Cardiac septum (tissue), 1 donor: ENCODE results near the gene PRRG2. TPM values are rescaled to one million over a fixed set of nuclear protein-coding genes. Genes with fewer than 3 reads are reported as not detected.

ENCODE experiments used
- DNase-seq: peaks from one replicate; pipeline ENCODE4 v3.0.0-alpha.2; 2020; ENCODE audit warnings: low spot score
- intact Hi-C: fragments of 100-400 bp; cut with DNase I; formaldehyde crosslinking; loops from one replicate; pipeline ENCODE4 v1.14.0; 2022
- total RNA-seq: library from RNA; stranded (reverse); fragmentation: NEBNext Ultra II Directional; extraction: Animal tissue kit (Norgen Biotek cat#: 25700); gene quantifications from one replicate; pipeline ENCODE4 v1.2.1, GENCODE V29; 2021
- donor health status: DM: no; HTN: no; CAD: no.

PRRG2 gene
- total RNA-seq, 1 donor from 2014 or later = 0.40 TPM

DNA sequence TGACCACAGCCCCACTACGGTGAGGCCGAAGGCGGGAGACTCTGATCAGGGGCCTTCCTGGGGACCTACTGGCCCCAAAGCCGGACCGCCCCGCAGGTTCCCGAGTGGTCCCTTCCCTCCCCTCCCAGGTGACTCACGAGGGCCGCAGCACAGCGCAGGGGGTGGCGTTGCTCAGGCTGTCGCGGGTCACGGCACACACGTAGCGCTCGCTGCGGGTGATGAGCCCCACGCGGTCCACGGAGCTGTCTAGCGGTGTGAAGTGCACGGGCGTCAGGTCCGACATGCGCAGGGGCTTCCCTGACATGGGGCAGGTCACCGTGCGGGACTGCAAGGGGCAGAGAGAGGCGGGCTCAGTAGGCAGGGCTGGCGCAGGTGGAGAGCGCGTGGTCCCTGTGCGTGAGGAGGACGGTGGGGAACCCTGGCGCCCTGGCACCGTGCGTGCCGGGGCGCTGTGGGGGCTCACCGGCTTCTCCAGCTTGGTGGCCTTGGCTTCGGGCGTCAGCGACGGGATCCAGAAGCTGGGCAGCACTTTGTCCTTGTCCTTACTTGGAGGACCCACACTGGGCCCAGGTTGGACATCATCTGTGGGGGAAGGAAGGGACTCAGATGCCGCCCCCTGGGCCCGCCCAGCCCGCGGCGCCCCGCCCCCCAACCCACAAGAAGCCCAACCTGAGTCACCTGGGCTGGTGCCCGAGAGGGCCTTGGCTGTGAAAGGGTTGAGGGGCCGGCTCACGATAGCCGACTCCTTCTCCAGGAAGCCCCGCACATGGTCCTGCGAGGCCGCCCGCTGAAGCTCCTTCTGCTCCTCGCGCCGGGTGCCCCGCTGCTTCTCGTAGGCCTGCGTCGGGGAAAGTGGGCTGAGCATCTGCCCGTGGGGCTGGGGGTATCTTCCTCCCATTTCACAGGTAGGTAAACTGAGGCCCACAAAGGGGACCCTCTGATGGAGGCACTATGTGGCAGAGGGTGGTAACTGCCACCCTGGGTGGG, 24.4 kb upstream of the PRRG2 start:
- intact Hi-C loops = no loop called here
- no peak for DNase-seq

DNA sequence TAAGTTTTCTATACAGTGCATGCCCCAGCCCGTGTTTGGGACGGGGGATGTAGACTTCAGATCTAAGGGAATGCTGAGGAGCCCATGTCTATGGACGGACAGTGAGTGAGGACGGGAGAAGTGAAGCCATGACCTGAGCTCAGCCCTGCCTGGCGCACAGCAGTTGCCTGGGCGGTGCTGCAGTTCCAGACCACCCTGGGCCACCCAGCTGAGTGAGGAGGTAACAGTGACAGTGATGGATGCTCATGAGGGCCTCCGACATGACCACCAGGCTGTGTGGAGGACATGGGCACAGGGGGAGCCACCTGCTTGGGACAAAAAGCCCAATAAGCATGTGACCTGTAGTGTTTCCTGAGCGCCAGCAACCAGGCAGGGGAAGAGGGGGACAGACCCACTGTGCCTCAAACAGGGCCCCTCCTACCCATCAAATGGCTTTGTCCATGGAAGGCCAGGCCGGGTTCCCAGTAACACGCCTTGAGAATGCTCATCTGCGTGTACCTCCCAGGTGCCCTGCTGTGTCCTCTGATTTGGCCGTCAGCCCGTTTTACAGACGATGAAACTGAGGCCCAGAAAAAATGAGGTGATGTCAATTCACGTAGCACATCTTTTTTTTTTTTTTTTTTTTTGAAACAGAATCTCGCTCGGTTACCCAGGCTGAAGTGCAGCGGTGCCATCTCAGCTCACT, 23.3 kb upstream of the PRRG2 start:
- no peak for DNase-seq
- intact Hi-C loops = no loop called here

DNA sequence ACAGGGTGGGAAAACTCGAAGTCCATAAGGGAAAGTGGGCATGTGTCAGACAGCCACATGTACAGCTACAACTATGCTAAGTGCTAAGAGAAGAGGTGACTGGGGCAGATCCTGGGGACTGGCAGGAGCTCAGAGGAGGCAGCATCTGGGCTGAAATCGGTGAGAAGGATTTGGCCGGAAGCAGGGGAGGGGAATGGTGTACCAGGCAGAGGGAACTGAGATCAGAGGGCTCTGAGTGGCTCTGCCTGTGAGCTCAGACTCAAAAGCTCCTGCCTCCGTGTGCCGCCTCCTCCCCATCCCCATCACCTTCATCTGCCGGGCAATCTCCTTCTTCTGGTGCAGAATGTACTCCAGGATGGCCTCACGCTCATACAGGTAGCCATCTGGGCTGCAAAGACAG, 22.5 kb upstream of the PRRG2 start:
- no peak for DNase-seq
- intact Hi-C loops = no loop called here

DNA sequence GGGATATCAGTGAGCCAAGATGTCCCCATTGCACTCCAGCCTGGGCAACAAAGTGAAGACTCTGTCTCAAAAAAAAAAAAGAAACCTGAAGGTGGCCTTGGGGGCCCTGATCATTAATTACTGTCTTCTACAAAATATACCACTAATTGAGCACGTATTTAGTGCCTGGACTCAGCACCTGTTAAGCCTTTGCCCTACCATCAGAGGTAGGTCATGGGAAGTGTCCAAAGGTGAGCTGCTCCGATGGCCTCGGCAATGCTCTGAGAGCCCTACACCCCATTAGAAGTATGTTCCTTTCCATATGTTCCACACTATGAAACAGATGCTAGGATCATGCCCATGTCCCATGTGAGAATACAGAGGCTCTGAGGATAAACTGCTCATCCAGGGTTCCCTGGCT, 21.7 kb upstream of the PRRG2 start:
- intact Hi-C loops = no loop called here
- no peak for DNase-seq

DNA sequence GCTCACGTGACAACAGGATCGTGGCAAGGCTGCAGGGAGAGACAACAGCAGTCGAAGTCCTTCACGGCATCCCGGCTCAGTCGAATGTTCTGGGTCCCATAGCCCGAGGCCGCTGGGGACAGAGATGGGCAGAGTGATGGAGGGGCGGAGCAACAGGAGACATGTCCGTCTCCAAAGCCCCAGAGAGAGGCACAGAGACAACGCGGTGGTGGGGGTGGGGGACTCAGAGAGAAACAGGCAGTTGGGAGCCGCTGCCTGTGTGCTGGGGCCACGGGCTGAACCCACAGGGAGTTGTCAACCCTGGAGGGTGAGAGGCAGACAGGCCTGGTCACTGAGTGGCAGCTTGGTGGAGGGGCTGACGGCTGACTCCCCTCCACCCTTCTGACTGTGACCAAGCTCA, 21.2 kb upstream of the PRRG2 start:
- DNase-seq = no peak
- intact Hi-C loops = no loop called here

DNA sequence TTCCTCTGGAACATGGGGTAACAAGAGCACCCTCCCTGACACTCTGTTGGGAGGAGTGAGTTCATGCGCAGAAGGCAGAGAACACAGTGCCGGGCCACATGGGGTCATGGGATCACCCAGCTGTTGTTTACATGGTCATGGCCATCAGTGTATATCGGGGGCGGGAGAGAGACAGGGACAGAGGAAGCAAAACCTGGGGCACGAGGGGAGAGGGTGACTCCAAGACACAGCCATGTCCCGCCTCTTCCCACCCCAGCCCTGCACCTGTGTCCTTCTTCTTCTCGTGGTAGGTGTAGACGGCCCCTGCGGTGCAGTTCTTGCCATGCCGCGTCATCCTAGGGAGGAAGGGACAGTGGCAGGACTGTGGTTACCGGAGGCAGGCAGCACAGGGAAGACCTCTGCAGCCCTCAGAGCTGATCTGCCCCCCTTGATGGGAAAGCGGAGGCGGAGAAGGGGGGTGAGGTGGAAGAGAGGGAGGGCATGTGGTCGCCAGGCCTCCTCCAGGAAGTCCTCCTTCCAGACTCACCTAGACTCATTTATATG, 20.7 kb upstream of the PRRG2 start:
- no peak for DNase-seq
- intact Hi-C loops = no loop called here

DNA sequence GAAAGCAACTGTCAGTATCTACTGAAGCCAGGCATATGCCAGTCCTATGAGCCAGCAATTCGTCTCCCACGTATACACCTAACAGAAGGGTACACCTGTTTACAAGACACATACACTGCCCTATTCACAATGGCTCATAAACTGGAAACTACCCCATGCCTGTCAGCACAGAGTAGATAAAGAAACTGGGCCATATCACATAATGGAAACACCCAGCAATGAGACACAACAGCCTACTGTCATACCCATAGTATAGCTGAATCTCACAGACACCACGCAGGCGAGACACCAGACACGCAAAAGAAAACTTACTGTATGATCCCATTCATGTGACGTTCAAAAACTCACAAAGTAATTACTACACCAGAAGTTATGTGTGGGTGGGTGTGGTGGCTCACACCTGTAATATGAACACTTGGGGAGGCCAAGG, 16.5 kb upstream of the PRRG2 start:
- intact Hi-C loops = no loop called here
- no peak for DNase-seq

DNA sequence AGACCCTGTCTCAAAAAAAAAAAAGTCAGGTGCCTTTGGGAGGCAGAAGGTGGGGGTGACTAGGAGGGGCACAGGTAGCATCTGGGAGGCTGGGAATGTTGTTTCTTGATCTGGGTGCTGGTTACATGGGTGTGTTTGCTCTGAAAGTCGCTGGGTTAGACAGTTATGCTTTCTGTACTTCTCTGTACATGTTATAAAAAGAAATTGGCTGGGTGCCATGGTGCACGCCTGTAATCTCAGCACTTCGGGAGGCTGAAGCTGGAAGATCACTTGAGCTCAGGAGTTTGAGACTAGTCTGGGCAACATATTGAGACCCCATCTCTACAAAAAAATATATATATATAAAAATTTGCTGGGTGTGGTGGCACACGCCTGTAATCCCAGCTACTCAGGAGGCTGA, 15.9 kb upstream of the PRRG2 start:
- intact Hi-C loops = no loop called here
- no peak for DNase-seq

DNA sequence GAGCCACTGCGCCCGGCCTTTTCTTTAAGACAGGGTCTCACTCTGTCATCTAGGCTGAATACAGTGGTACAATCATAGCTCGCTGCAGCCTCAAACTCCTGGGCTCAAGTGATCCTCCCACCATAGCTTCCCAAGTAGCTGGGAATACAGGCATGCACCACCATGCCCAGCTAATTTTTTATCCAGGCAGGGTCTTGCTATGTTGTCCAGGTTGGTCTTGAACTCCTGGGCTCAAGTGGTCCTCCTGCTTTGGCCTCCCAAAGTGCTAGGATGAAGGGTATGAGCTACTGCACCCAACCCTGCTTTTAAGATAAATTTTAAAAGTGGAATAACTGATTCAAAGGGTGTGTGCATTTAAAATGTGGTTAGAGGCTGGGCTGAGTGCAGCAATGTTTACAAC, 14.8 kb upstream of the PRRG2 start:
- DNase-seq = no peak
- intact Hi-C loops = no loop called here

DNA sequence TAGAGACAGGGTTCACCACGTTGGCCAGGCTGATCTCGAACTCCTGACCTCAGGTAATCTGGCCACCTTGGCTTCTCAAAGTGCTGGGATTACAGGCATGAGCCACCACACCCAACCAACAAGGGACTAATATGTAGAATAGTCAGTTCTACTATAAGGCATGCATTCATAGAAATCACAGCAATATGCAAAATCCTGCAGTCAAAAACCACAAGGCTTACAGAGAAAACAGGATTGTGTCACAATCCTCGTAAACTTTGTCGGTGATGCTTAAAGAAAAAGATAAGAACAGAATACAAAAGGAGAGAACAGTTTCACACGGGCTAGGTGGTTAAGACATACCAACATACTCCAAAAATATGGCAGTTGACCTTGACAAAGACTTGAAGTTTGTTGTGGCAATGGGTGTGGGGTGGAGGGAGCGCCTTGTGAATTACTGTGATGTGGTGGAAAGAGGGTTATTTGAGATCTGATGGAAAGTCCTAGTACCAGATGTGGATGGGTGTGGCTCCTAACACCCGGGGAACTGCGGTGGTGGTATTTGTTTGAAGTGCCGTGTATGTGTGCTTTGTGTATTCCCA, 13.2 kb upstream of the PRRG2 start:
- no peak for DNase-seq
- intact Hi-C loops = no loop called here

DNA sequence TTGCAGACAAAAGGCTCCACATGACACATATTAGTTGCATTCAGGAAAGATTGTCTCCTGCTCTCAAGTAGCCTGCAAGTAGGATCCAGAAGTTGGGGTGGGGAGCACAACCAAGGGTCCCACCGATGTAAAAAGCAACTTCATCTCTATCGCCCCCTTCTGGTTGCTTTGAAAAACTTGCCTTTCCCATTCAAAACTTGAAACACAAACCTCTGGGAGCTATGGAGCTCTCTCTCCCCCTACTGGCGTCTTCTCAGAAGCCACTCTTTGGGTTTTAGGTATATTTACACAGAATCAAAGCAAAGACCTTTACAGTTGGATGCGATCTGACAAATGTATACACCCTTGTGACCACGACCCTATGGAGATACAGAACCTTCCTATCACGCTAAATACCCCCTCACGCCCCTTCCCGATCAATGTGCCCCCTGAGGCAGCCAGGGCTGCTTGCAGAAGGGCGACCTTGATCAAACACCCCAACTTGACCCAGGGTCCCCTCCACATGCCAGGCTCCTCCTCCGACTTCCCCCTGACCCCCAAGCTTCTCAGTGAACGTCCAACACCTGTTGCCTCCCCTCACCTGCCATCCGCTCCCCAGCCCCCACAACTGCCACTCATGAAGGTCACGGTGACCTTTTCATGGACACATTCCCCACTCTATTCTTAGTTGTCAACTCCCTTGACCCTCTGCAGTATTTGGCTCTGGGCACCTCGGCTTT, 10.8 kb upstream of the PRRG2 start:
- intact Hi-C loops = loop anchor here (2.0 kb wide), 1 partner anchor 67 kb away; no protein-coding TSS in a partner anchor
- DNase-seq = no peak

DNA sequence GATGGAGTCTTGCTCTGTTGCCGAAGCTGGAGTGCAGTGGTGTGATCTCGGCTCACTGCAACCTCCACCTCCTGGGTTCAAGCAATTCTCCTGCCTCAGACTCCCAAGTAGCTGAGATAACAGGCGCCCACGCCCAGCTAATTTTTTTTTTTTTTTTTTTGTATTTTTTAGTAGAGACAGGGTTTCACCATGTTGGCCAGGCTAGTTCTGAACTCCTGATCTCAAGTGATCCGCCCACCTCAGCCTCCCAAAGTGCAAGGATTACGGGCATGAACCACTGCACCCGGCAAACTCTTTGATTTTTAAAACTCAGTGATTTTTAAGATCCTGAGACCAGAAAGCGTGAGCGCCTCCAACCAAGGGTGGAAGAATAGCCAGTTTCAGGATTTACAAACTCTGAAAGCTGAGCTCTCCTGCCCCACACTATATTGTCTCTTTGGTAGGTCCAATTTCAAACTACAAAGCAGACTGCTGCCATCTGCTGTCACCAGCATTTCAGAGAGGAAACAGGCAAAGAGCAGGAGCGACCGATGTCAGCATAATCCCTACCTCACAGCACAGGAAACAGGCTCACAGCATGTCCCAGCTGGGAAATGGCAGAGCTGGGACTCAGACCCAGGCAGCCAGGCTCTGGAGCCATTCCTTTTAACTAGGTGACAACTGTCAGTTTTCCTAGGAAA, 10.0 kb upstream of the PRRG2 start:
- intact Hi-C loops = loop anchor here (2.0 kb wide), 1 partner anchor 68 kb away; no protein-coding TSS in a partner anchor
- DNase-seq = no peak

DNA sequence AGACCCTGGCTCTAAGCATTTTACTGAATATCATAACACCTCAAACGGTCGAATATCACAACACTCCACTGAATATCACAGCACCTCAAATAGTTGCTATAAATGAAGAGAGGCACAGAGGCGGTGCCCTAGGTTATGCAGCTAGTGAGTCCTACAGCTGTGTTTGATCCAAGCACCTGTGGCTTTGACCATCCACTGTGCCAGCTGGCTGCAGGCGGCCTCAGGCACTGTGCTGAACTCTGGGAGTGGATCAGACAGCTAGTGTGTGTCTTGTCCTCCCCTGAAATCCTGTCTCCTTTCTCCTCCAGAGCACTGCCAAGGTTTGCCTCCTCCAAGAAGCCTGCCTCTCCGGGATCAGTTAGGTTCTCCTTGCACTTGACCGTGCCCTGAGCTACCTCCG, 8.1 kb upstream of the PRRG2 start:
- DNase-seq = no peak
- intact Hi-C loops = no loop called here

DNA sequence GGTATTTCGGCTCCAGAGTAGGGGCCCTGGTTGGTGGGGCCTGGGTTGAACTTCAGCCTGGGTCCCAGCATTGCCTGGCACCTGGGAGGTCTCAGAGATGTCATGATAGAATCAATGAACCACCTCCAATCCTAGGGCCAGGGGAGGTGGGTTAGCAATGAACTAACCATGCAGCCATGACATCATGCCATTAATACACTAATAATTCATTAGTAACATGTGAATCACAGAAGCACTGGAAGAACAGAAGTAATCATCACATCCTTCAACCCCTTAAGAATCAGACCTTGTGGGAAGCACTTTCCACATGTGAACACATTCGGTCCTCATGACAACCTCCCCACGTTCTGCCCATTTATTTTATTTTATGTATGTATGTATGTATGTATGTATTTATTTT, 7.7 kb upstream of the PRRG2 start:
- DNase-seq = no peak
- intact Hi-C loops = no loop called here

DNA sequence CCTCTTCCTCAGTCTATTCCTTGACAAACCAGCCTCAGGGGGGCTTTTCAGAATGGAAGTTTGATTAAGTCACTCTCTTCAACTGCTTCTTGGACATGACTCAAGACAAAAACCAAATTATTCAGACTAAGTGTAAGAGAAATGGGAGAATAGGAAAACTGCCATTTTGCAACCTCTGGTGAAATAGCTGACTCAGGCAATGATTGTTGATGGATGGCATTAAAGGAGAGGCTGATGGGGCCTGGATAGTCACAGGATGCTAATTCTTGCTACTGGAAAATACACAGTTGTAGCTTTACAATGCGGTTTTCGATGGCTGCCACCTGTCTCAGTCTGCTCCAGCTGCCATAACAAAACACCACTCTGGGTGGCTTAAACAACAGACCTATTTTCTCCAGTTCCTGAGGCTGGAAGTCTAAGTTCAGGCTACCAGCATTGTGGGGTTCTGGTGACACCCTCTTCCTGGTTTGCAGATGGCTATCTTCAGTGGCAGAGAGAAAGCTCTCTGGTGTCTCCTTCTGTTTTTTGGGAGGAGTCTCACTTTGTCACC, 6.8 kb upstream of the PRRG2 start:
- intact Hi-C loops = no loop called here
- DNase-seq = no peak

DNA sequence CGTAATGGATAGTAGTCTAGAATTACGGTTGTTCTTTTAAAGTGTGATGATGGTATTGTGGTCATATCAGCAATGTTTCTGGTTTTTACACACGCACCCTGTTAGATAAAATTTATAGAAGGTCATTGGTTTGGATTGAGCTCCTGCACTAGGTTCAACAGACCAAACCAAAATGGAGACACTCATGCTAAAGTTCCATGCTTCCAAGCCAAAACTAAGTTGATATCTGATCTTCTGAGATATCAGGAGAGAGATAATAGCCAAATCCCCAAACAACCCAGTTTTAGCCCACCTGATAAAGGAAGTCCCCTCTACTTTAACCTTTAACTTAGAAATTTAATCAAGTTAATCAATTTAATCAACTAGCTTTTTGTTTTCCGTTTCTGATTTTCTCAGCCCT, 1.9 kb upstream of the PRRG2 start:
- no peak for DNase-seq
- intact Hi-C loops = no loop called here

DNA sequence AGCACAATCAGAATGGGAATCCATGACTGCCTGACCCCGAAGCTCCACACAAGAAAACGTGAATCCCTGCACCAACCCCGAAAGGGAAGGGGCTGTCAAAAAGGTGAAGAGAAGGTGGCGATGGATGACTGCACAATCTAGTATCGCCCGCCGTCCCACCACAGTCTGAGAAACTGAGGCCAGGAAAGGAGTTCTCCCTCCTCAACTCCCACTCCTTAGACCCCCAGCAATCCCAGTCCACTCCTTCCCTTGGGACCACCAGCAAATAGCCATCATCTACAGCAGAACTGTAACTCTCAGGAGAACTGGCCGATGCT, 1.2 kb upstream of the PRRG2 start:
- intact Hi-C loops = no loop called here
- DNase-seq = no peak

DNA sequence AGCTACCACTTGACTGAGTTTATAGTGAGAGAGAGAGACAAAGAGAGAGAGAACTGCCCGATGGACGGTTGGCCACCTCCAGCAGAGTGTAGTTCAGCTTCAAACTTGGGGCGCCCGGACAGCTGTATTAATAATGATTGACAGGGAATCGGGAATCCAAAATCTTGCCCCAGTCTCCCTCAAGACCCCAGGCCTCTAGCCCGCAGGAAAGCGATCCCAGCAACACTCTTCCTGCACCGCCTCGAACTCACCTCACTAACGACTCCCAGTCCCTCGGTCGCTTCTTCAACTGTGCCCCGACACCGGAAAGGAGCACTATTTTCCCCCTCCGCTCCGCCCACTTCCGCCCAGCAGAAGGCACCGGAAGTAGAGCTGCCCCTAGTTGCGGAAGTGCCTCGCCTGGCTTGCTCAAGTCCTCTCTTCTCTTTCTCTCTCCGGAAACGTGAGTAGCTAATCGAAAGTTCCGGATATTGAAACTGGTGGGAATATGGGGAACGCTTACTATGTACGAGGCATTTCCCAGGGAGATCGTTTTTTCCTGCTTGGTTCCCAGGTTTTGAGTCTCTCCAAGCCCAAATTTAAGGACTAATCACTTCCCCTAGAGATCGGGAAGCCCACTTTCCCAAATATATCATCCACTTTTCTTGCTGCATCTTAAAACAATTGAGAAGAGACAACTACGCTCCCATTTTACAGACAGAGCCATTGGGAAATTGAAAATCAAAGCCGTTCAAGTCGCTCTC, 681 bp upstream of the PRRG2 start, which contains the start of gene NOSIP:
NOSIP (minus strand) TSS at position 293 of the 743 bp plus-strand sequence. CDS start 19,865 bp downstream, outside the sequence.
- peak; percentile 96 for DNase-seq
- intact Hi-C loops = no loop called here
